BJ (cell line): ENCODE measurements around the gene TRPM8. TPM values are rescaled to one million over a fixed set of nuclear protein-coding genes. Genes with fewer than 3 reads are reported as not detected.

Experiments
- CTCF ChIA-PET: fragments of 350-600 bp; formaldehyde crosslinking; extraction: SDS; loops from one replicate; lab custom pipeline; 2021; ENCODE audit warnings: antibody characterized with exemption, inconsistent platforms; lab: Yijun Ruan, JAX
- POLR2A ChIA-PET: fragments of 300-600 bp; sonication (Branson Sonifier 250); formaldehyde crosslinking; extraction: SDS; loops from one replicate; lab custom pipeline; 2021; ENCODE audit warnings: antibody characterized with exemption; lab: Charles Lee
- DNase-seq: peaks from one replicate; pipeline ENCODE4 v3.0.0-alpha.2; 2011; ENCODE audit warnings: low read depth
- H3K27me3 ChIP-seq: 2 replicates; pipeline ENCODE4 v1.6.0; 2011; ENCODE audit warnings: low read length; ENCODE audit not compliant: control insufficient read depth, insufficient read depth
- H3K36me3 ChIP-seq: 2 replicates; pipeline ENCODE4 v1.5.1; 2011; ENCODE audit warnings: low read length; ENCODE audit not compliant: control insufficient read depth, insufficient read depth
- H3K4me3 ChIP-seq: 2 replicates; pipeline ENCODE4 v1.5.1; 2011; ENCODE audit warnings: low read depth, mild to moderate bottlenecking, control low read depth, low read length
- CTCF ChIP-seq: IDR thresholded peaks from 2 replicates; pipeline ENCODE4 v1.5.1; 2011; ENCODE audit warnings: low read depth, mild to moderate bottlenecking, control low read depth, inconsistent platforms, low read length, moderate library complexity; ENCODE audit not compliant: insufficient read depth
- polyA plus RNA-seq: library from polyadenylated mRNA; depleted of rRNA; stranded (reverse); fragments of >200 nt; gene quantifications from 2 replicates; pipeline ENCODE4 v1.2.3, GENCODE V29; 2011

The TRPM8 gene
- polyA plus RNA-seq, 1 experiment: not detected

- POLR2A ChIA-PET: no interaction called here
- DNase-seq: no peak
- TF ChIP-seq CTCF: no peak
- Histone ChIP-seq H3K4me3 (no peak overlapping the region), H3K27me3 (no peaks in the 10 kb centered on the region), H3K36me3 (no peaks in the 10 kb centered on the region)
- CTCF ChIA-PET: no interaction called here
These were observed 130.9 kb downstream of the TRPM8 start for GRCh38 chr2:234048049-234048448.

- ChIA-PET CTCF (interaction anchor here (1.0 kb wide), 1 partner anchor 9 kb away, joined by 3 read pairs; no protein-coding TSS in a partner anchor), POLR2A (no interaction called here)
- Histone ChIP-seq H3K36me3 (no peaks in the 10 kb centered on the region), H3K27me3 (no peaks in the 10 kb centered on the region), H3K4me3 (no peak within 1 kb of the TSS)
- no peak for TF ChIP-seq CTCF
- DNase-seq: no peak
These were observed 133.4 kb downstream of the TRPM8 start, which contains the start of gene SPP2 for GRCh38 chr2:234050455-234051135. TSS of gene SPP2 (plus strand) at chr2:234050702. CDS start at chr2:234050787, 85 bp downstream.

GRCh38 chr2:234051374-234052070, 134.3 kb downstream of the TRPM8 start:
- H3K27me3 ChIP-seq: no peaks in the 10 kb centered on the region
- no peaks in the 10 kb centered on the region for H3K36me3 ChIP-seq
- no peak for DNase-seq
- ChIA-PET CTCF (interaction anchor here (1.0 kb wide), 1 partner anchor 8 kb away, joined by 3 read pairs; no protein-coding TSS in a partner anchor), POLR2A (no interaction called here)
- TF ChIP-seq CTCF: no peak
- H3K4me3 ChIP-seq: no peak overlapping the region

GRCh38 chr2:234058881-234059280, 141.7 kb downstream of the TRPM8 start:
- Histone ChIP-seq H3K36me3 (no peaks in the 10 kb centered on the region), H3K27me3 (no peaks in the 10 kb centered on the region), H3K4me3 (no peak overlapping the region)
- ChIA-PET CTCF (no interaction called here), POLR2A (no interaction called here)
- no peak for DNase-seq
- TF ChIP-seq CTCF: no peak

GRCh38 chr2:234060236-234060635, 143.1 kb downstream of the TRPM8 start:
- CTCF ChIA-PET: interaction anchor here (0.6 to 1.3 kb wide), 2 partner anchors 9 to 267 kb away, joined by 3 read pairs; partner anchors contain the start of gene SPP2
- no peak for DNase-seq
- Histone ChIP-seq H3K4me3 (no peak overlapping the region), H3K27me3 (no peaks in the 10 kb centered on the region), H3K36me3 (no peaks in the 10 kb centered on the region)
- TF ChIP-seq CTCF: no peak
- POLR2A ChIA-PET: no interaction called here
